Measurements from ENCODE around the gene LPP.
"Not testable (repeated sequence)": the region's sequence is repeated elsewhere in the genome, so short reads cannot be mapped to it uniquely, and the experiment has no call there.

The LPP gene

GRCh38 chr3:188416041-188416440, 262.1 kb downstream of the LPP start:
- no peak for DNase-seq

- no peak for DNase-seq
Measured at GRCh38 chr3:188417271-188417696, 263.3 kb downstream of the LPP start.

- no peak for DNase-seq
Measured at GRCh38 chr3:188417766-188418165, 263.8 kb downstream of the LPP start.

GRCh38 chr3:188421151-188421821, 267.3 kb downstream of the LPP start:
- DNase-seq, result no peak

- DNase-seq, result no peak
Measured at GRCh38 chr3:188421836-188422540, 268.0 kb downstream of the LPP start.

DNA sequence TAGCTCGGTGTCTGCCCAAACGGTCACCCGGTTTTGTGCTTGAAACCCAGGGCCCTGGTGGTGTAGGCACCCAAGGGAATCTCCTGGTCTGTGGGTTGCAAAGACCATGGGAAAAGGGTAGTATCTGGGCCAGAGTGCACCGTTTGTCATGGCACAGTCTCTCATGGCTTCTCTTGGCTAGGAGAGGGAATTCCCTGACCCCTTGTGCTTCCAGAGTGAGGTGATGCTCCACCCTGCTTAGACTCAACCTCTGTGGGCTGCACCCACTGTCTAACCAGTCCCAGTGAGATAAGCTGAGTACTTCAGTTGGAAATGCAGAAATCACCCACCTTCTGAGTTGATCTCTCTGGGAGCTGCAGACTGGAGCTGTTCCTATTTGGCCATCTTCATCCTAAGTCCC, 274.0 kb downstream of the LPP start:
- not testable (repeated sequence) for DNase-seq

- DNase-seq, result no peak
Measured at GRCh38 chr3:188431040-188431439, 277.1 kb downstream of the LPP start.

- DNase-seq, result no peak
Measured at GRCh38 chr3:188431553-188431952, 277.6 kb downstream of the LPP start.

DNA sequence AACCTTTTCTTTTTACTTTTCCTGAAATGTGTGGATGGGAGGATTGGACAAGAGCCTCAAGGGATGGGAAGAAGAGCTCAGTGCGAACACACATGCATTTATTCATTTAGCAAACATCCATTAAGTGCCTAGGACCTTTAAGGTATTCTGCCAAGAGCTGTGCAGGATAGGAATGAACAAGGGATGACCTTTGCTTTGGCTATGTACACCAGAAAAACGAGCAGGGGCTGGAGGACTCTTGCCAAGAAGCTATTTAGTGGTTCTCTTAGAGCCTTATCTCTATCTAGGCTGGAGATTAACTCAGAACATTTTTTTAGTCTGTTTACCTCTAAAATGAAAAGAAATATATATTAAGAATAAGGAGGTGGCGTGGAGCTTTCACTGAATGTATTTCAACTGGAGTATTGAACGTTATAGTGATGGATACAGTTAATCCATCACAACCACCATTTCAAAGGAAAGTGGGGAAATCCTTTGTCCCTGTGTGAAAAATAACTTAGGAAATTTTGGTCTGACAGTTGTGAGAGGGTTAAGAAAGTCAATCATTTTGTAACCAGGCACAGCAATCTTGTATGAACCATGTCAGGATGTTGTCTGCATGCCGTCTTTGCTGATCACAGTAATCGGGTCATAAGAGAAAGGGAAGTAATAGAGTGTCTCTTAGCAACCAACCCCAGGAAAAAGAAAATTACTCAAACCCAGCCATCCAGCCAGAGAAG, 279.0 kb downstream of the LPP start:
- DNase-seq, result no peak

- no peak for DNase-seq
Measured at GRCh38 chr3:188433521-188434150, 279.7 kb downstream of the LPP start.

DNA sequence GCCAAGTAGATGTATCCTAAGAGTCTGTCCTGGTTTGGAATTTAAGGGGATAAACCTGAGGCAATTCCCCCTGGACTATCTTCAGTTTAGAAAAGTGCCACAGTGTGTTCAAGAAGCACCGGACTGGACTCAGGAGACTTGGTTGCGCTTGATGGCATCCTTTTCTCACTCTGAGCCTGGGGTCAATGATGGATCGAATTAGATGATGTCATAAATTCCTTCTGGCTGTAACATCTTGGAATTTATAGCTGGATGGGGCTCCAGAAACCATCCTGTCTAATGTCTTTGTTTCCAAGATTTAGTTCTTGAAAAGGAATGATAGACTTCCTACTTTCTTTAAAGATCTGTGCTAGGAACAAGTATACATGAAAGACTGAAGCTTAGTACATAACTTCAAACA, 280.6 kb downstream of the LPP start:
- no peak for DNase-seq

DNA sequence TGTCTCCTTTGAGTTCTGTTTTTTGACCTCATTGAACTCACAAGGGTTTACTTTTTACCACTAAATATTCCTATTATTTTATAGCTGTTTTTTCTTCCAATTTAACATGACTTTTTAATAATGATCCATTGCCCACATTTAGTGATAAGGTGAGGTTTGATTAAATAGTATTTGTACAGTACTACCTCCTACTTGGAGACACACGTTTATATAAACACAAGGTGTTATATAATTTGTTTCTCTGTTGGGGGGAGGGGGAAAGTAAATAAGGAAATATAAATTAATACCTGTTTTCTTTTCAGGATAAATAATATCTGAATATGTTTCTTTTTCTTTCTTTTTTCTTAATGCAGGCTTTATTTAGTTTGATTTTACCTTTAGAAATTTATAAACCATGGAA, 281.3 kb downstream of the LPP start:
- no peak for DNase-seq

- no peak for DNase-seq
Measured at GRCh38 chr3:188437926-188438325, 284.0 kb downstream of the LPP start.

DNA sequence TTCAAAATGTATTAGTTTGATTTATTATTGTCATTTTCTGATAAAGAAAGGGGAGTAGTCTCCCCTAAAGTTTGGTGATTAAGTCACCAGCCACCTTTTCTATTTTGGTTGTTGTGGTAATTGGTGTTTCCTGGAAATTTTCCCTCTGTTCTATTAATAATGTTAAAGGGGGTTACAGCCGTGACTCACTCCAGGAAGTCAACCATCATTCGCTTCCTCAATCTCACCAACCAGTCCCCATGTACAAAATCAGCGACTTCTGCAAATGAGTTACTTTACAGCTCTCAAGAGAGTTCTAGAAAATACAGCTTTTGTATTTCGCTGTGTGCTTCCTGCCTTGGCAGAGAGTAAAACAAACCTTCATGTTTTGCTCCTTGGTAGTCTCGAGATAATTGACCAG, 285.1 kb downstream of the LPP start:
- no peak for DNase-seq

- no peak for DNase-seq
Measured at GRCh38 chr3:188440340-188440972, 286.5 kb downstream of the LPP start.

DNA sequence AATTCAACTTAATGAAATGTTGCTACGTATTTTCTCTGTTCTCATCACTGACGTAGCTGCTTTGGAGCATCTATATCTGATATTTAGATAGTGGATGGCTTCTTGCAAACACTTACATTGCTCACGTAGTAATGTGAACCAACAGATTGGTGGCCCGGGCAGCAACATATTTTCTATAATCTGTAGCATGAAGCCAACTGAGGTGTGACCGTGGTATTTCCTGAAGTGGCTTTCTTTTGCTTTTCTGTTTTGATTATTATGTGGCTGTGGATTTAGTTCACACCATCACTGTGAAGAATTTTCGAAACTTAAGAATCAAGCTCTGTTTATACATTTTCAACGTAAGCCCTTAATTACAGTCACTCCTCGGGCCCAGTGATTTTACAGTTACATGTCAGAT, 288.5 kb downstream of the LPP start:
- no peak for DNase-seq

DNA sequence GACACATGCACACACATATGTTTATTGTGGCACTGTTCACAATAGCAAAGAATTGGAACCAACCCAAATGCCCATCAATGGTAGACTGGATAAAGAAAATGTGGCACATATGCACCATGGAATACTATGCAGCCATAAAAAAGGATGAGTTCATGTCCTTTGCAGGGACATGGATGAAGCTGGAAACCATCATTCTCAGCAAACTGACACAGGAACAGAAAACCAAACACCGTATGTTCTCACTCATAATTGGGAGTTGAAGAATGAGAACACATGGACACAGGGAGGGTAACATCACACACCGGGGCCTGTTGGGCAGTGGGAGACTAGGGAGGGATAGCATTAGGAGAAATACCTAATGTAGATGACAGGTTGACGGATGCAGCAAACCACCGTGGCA, 291.2 kb downstream of the LPP start:
- DNase-seq, result not testable (repeated sequence)

GRCh38 chr3:188446014-188446413, 292.1 kb downstream of the LPP start:
- no peak for DNase-seq

GRCh38 chr3:188446766-188447165, 292.8 kb downstream of the LPP start:
- no peak for DNase-seq

DNA sequence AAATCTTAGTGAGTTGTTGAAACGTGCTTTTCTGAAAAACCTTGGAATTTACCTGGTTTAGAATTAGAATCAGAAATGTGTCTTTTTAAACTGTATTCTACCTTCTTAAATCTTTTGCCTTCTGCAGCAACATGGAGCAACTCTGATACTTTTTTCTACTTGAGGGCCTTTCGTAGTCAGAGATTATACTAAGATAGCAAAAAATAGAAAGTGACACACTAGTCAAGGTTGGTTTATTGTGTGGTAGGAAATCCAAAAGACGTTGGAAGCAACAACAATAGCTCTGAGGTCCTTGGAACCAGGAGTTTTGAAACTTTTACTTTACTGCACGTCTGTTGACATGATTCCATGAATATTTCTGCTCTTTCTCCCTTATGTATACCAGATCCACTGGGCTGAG, 294.9 kb downstream of the LPP start:
- no peak for DNase-seq

GRCh38 chr3:188449421-188449820, 295.5 kb downstream of the LPP start:
- DNase-seq, result no peak

DNA sequence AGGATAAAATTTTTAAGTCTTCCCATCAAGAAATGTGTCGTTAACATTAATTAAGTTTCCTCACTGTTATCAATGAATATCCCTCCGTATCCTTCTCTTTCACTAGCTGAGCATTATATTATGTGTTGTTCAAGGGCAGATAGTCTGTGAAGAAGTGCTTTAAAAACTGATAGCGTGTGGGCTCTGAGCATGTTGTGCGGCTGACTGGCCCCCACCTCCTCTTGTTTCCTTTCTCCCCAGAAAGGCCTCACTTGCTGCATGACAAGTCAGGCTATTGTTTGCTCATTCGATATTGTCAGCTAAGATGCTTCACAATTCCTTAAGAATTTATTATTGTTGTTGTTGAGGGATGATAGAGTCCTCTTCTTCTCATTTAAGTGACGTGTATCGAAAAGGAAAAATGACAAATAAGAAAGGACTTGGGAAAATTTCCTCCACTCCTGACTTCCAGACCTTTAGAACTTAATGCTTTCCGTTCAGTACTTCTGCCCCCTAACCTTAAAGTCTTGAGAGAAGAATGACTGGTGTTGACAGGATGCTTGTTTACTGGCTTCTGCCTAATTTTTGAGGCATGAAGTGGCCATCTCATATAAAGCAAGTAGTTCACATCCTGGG, 298.3 kb downstream of the LPP start:
- DNase-seq, result no peak
